GM10266 (cell line): ENCODE data around the gene IMMP2L.
A peak's percentile ranks its signal among the peaks of the same experiment; 100 is the strongest.

Experiments
- DNase-seq: peaks from one replicate; pipeline ENCODE4 v3.0.0; 2012; ENCODE audit errors: extremely low spot score
- CTCF ChIP-seq: IDR thresholded peaks from 2 replicates; pipeline ENCODE4 v1.5.1; 2012; ENCODE audit warnings: mild to moderate bottlenecking, low read depth; ENCODE audit not compliant: control insufficient read depth, insufficient read depth; ENCODE audit errors: missing control alignments

Gene IMMP2L

GRCh38 chr7:111240371-111240770 is 321.9 kb downstream of the IMMP2L start:
- peak; percentile 12 for DNase-seq
- no peak for TF ChIP-seq CTCF

GRCh38 chr7:111239437-111239836 is 322.9 kb downstream of the IMMP2L start:
- no peak for DNase-seq
- TF ChIP-seq CTCF = no peak

GRCh38 chr7:111238886-111239285 is 323.4 kb downstream of the IMMP2L start:
- TF ChIP-seq CTCF = no peak

GRCh38 chr7:111235709-111236108 is 326.6 kb downstream of the IMMP2L start:
- TF ChIP-seq CTCF = no peak
- no peak for DNase-seq

More at GRCh38 chr7:111238886-111239285, 323.4 kb downstream of the IMMP2L start:
- no peak for DNase-seq

- TF ChIP-seq CTCF = no peak
- DNase-seq = no peak
Observed at GRCh38 chr7:111232249-111233084, 329.8 kb downstream of the IMMP2L start.

- DNase-seq = no peak
- TF ChIP-seq CTCF = no peak
Observed at GRCh38 chr7:111229916-111230315, 332.4 kb downstream of the IMMP2L start.

GRCh38 chr7:111229181-111229740 is 333.0 kb downstream of the IMMP2L start:
- TF ChIP-seq CTCF = no peak
- DNase-seq = no peak
